HG02938 (cell line): Measurements from ENCODE around the gene CHID1.

Source experiments
- ATAC-seq: cut with Tn5 transposase; IDR thresholded peaks from one replicate; pipeline ENCODE4 v1.9.1; 2021; ENCODE audit warnings: mild to moderate bottlenecking, moderate library complexity; ENCODE audit not compliant: unreplicated experiment

The CHID1 gene

DNA sequence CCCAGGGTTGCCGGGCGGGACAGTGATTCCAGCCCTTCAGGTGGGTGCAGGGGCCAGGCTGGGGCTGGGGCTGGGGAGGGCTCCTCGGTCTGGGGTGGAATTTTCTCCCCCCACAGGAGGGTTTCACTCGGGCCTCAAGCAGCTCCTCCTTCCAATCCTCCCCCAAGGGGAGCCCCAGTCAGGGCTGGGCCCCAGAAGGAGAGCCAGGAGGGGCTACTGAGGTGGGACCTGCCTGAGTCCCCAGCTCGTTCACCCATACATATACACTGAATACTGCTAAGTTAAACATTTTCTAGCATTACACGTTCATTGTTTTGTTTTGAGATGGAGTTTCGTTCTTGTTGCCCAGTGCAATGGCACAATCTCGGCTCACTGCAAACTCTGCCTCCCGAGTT is 84.4 kb downstream of the CHID1 start:
- no peak for ATAC-seq

DNA sequence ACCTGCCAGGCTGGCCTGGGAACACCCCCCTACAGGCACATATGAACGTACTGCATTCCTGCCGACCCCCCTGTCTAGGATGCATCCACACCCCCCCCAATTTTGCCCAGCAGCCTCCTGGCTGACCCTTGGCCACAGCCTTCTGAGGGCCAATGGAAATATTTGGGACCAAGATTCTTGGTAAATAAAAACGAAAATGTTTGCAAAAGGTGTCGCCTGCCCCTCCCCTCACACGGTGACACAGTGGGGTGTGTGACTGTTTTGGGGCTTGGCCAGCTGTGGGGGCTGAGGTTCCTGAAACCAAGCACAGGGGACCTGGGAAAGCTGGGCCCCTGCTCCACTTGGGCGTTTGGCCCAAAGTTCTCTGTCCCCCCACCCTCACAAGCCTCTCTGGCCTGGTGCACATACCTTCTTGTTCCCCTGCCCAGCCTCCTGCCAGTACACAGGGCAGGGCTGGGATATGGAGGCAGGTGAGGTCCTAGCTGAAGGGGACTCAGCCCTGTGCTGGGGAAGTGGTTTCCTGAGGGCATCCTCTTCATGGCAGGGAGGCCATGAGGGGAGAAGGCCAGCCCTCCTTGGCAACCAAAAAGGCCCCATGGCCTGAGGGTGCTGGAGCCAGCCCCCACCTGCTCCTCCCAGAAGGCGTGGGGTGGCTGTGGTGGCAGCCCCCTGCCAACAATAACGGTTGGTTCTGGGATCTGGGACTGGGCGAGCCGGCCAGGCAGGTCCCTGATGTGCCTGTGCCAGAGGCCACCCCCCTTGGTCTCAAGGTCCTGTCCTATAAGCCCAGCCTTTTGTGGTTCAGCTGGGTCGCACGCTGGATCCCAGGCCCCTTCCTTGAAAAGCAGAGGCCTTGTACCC is 85.0 kb downstream of the CHID1 start:
- no peak for ATAC-seq

GRCh38 chr11:824942-825341 is 85.7 kb downstream of the CHID1 start:
- ATAC-seq: no peak

DNA sequence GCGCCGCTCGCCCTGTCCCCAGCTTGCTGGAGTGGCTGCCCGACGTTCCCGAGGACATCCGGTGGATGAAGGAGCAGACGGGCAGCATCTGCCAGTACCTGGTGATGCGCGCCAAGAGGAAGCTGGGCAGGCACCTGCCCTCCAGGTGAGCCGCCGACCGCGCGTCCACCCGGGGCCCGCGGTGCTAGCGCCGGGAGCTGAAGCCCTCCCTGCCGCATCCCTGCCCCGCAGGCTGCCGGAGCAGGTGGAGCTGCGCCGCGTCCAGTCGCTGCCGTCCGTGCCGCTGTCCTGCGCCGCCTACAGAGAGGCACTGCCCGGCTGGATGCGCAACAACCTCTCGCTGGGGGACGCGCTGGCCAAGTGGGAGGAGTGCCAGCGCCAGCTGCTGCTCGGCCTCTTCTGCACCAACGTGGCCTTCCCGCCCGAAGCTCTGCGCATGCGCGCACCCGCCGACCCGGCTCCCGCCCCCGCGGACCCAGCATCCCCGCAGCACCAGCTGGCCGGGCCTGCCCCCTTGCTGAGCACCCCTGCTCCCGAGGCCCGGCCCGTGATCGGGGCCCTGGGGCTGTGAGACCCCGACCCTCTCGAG is 86.2 kb downstream of the CHID1 start:
- no peak for ATAC-seq

DNA sequence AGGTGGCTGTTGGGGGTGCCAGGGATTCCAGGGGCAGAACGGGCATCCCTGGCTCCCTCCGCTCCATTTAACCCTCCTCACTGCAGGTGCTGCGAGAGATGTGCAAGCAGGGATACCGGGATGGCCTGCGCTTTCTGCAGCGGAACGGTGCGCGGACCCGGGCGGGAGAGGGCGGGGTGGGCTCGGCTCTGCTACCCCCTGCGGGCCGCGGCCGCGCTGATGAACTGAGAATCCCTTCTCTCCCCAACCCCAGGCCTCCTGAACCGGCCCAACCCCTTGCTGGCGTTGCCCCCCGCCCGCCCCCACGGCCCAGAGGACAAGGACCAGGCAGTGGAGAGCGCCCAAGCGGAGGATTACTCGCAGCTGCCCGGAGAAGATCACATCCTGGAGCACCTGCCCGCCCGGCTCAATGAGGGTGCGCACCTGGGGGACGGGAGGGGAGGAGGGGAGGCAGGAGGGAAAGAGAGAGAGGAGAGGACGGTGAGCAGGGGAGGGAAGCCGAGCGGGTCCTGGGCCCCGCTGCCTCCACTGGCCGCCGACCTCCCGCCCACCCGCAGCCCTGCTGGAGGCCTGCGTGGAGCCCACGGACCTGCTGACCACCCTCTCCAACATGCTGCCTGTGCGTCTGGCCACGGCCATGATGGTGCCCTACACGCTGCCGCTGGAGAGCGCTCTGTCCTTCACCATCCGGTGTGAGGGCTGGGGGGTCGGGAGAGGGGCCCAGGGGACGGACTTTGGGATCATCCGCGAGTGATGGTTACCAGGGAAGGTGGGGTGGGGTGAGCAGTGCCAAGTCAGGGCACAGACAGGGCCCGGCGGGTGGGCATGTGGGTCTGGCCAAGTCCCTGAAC is 86.9 kb downstream of the CHID1 start:
- no peak for ATAC-seq

- no peak for ATAC-seq
Measured at GRCh38 chr11:821512-822371, 88.9 kb downstream of the CHID1 start.

GRCh38 chr11:820655-821511 is 89.7 kb downstream of the CHID1 start:
- ATAC-seq: no peak

GRCh38 chr11:819943-820649 is 90.5 kb downstream of the CHID1 start:
- ATAC-seq: peak; percentile 56

GRCh38 chr11:819129-819931 is 91.3 kb downstream of the CHID1 start:
- peak; percentile 43 for ATAC-seq

DNA sequence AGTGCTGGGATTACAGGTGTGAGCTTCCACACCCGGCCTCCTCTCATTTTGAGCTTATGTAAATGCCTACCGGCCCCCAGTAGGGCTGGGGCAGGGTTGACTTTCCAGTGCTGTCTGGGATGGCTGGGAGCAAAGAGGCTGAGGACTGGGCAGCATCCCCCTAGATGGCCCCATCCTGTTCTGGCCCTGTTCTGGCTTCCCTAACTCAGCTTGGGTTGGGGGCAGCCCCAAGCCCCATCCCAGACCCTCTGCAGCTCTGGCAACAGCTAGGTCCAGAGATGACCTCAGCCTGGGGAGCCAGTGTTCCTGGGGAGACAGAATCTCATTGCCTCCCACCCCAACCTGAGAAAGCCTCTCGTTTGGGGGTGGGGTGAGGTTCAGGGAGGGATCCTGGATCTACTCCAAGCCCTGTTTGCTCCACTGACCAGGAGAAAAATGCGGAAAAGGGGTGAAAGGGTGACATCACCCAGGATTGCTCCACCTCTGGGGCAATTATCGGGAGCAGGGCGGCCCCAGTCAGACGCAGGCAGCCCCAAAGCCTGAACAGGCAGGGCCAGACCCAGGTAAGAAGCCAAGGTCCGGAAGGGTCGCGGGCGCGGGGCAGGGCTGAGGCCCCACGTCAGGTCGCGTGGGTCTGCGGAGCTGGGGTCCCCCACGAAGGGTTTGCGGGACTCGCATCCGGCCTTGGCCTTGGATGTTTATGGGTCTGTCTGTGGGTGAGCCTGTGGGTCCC is 92.0 kb downstream of the CHID1 start, which contains the start of gene PNPLA2:
PNPLA2 (plus strand) TSS at position 519 of the 733 bp plus-strand sequence. CDS start 805 bp downstream, outside the sequence.
- no peak for ATAC-seq
